Stimulated activated CD8-positive, alpha-beta memory T cell treated with anti-CD3 and anti-CD28 coated beads, Interleukin-7, amount 100 ng/mL, for 4 hours (primary cell): ENCODE results near the gene CABLES1.
"Not testable (repeated sequence)": the region's sequence is repeated elsewhere in the genome, so short reads cannot be mapped to it uniquely, and the experiment has no call there.

Experiments used
- DNase-seq, 2 donors: peaks; one replicate each; pipeline ENCODE4 v3.0.0-alpha.2; 2020; ENCODE audit warnings: low read depth in 2 of 2

Gene CABLES1

GRCh38 chr18:23239885-23240608 lies 104.8 kb downstream of the CABLES1 start:
- no peak for DNase-seq

- no peak for DNase-seq
These were observed 105.3 kb downstream of the CABLES1 start for GRCh38 chr18:23240609-23240930.

GRCh38 chr18:23241833-23242496 lies 106.7 kb downstream of the CABLES1 start:
- DNase-seq: not testable (repeated sequence)

- no peak for DNase-seq
These were observed 107.9 kb downstream of the CABLES1 start for GRCh38 chr18:23243178-23243577.

- DNase-seq: no peak
These were observed 108.5 kb downstream of the CABLES1 start for GRCh38 chr18:23243816-23244215.

GRCh38 chr18:23244401-23244800 lies 109.1 kb downstream of the CABLES1 start:
- no peak for DNase-seq

- DNase-seq: no peak
These were observed 110.2 kb downstream of the CABLES1 start for GRCh38 chr18:23245461-23245860.

- DNase-seq: no peak
These were observed 112.0 kb downstream of the CABLES1 start for GRCh38 chr18:23247331-23247730.

- no peak for DNase-seq
These were observed 112.6 kb downstream of the CABLES1 start for GRCh38 chr18:23247896-23248295.

- DNase-seq: no peak
These were observed 113.5 kb downstream of the CABLES1 start for GRCh38 chr18:23248826-23249225.

- no peak for DNase-seq
These were observed 114.1 kb downstream of the CABLES1 start for GRCh38 chr18:23249348-23249747.

GRCh38 chr18:23250893-23251656 lies 115.8 kb downstream of the CABLES1 start:
- DNase-seq: no peak

- no peak for DNase-seq
These were observed 118.3 kb downstream of the CABLES1 start for GRCh38 chr18:23253630-23254029.

- DNase-seq: no peak
These were observed 121.9 kb downstream of the CABLES1 start for GRCh38 chr18:23257137-23257536.

GRCh38 chr18:23257686-23258565 lies 122.6 kb downstream of the CABLES1 start:
- DNase-seq: no peak

GRCh38 chr18:23258566-23259469 lies 123.5 kb downstream of the CABLES1 start:
- no peak for DNase-seq

GRCh38 chr18:23259701-23260681 lies 124.7 kb downstream of the CABLES1 start:
- no peak for DNase-seq

GRCh38 chr18:23260926-23261590 lies 125.8 kb downstream of the CABLES1 start:
- DNase-seq: no peak
